Measurements from ENCODE around the gene SLC10A4.

GRCh38 chr4:48491514-48492176 lies 8.5 kb downstream of the SLC10A4 start:
- TF ChIP-seq CTCF (conservative IDR thresholded peaks at IDR 0.05) (no peak), EZH2 (IDR thresholded peaks at IDR 0.05; ENCODE audit: low read depth) (no peak)
